Lower lobe of right lung (tissue), 2 donors: ENCODE measurements around the gene SNTG2. TPM values are rescaled to one million over a fixed set of nuclear protein-coding genes. Genes with fewer than 3 reads are reported as not detected.
"Not testable (repeated sequence)": the region's sequence is repeated elsewhere in the genome, so short reads cannot be mapped to it uniquely, and the experiment has no call there.

Experiments
- ATAC-seq, 2 donors: fragments of 200-7000 bp; cut with Tn5 transposase; one replicate each; pipeline ENCODE4 v1.9.1; 2020 to 2022; ENCODE audit warnings: mild to moderate bottlenecking in 2 of 2, moderate library complexity in 2 of 2
- DNase-seq: peaks from one replicate; pipeline ENCODE4 v3.0.0-alpha.2; 2020
- H3K27ac ChIP-seq: fragments of 200-600 bp; one replicate; pipeline ENCODE4 v1.8.0; 2022
- H3K27me3 ChIP-seq: fragments of 200-600 bp; one replicate; pipeline ENCODE4 v1.8.0; 2022; ENCODE audit warnings: low read depth
- H3K36me3 ChIP-seq: fragments of 200-600 bp; one replicate; pipeline ENCODE4 v1.8.0; 2022; ENCODE audit warnings: mild to moderate bottlenecking
- H3K4me1 ChIP-seq: fragments of 200-600 bp; one replicate; pipeline ENCODE4 v1.8.0; 2022
- H3K4me3 ChIP-seq: fragments of 200-600 bp; one replicate; pipeline ENCODE4 v1.8.0; 2022; ENCODE audit warnings: mild to moderate bottlenecking
- H3K9me3 ChIP-seq: fragments of 200-600 bp; one replicate; pipeline ENCODE4 v1.8.0; 2022
- CTCF ChIP-seq: fragments of 200-600 bp; IDR thresholded peaks from one replicate; pipeline ENCODE4 v1.8.0; 2022; ENCODE audit warnings: antibody characterized with exemption, mild to moderate bottlenecking
- intact Hi-C: fragments of 100-400 bp; cut with DNase I; formaldehyde crosslinking; loops from one replicate; pipeline ENCODE4 v1.11.0; 2022
- total RNA-seq: library from RNA; stranded (reverse); fragmentation: NEBNext Ultra II Directional; extraction: Animal tissue kit (Norgen Biotek cat#: 25700); gene quantifications from one replicate; pipeline ENCODE4 v1.2.1, GENCODE V29; 2021
- donor health status: DM: no; HTN: yes; CAD: no; lungs with severe emphysema.

Gene SNTG2
- total RNA-seq, 1 donor from 2014 or later = 1.4 TPM

- ATAC-seq = no peak
- no peaks in the 10 kb centered on the region for H3K27me3 ChIP-seq
- H3K4me3 ChIP-seq = no peak overlapping the region
- no peak for DNase-seq
- H3K36me3 ChIP-seq = no peaks in the 10 kb centered on the region
- TF ChIP-seq CTCF = no peak
- no peaks in the 10 kb centered on the region for H3K4me1 ChIP-seq
- H3K9me3 ChIP-seq = no peaks in the 10 kb centered on the region
- intact Hi-C loops = no loop called here
- H3K27ac ChIP-seq = no peak overlapping the region
Measured at GRCh38 chr2:1405967-1406366, 455.3 kb downstream of the SNTG2 start.

- intact Hi-C loops = no loop called here
- H3K9me3 ChIP-seq = no peaks in the 10 kb centered on the region
- H3K4me1 ChIP-seq = no peaks in the 10 kb centered on the region
- ATAC-seq (no peak), DNase-seq (no peak)
- H3K4me3 ChIP-seq = no peak overlapping the region
- no peaks in the 10 kb centered on the region for H3K27me3 ChIP-seq
- no peak overlapping the region for H3K27ac ChIP-seq
- H3K36me3 ChIP-seq = no peaks in the 10 kb centered on the region
- no peak for TF ChIP-seq CTCF
Measured at GRCh38 chr2:1406434-1406833, 455.8 kb downstream of the SNTG2 start.

- H3K27ac ChIP-seq = no peak overlapping the region
- H3K4me1 ChIP-seq = no peaks in the 10 kb centered on the region
- H3K27me3 ChIP-seq = no peaks in the 10 kb centered on the region
- no peak for TF ChIP-seq CTCF
- intact Hi-C loops = no loop called here
- H3K36me3 ChIP-seq = no peaks in the 10 kb centered on the region
- H3K9me3 ChIP-seq = no peaks in the 10 kb centered on the region
- DNase-seq (no peak), ATAC-seq (no peak)
- no peak overlapping the region for H3K4me3 ChIP-seq
Measured at GRCh38 chr2:1407950-1408675, 457.5 kb downstream of the SNTG2 start.

GRCh38 chr2:1413156-1413710 is 462.6 kb downstream of the SNTG2 start, which contains the start of gene TPO:
TPO (plus strand) TSS chr2:1413463; CDS start chr2:1414409, 946 bp downstream.
- no peak for ATAC-seq
- no peak for DNase-seq
- H3K9me3 ChIP-seq = no peaks in the 10 kb centered on the region
- no peaks in the 10 kb centered on the region for H3K4me1 ChIP-seq
- H3K27me3 ChIP-seq = no peaks in the 10 kb centered on the region
- intact Hi-C loops = no loop called here
- TF ChIP-seq CTCF = no peak
- H3K36me3 ChIP-seq = no peaks in the 10 kb centered on the region
- H3K4me3 ChIP-seq = no peak within 1 kb of the TSS
- H3K27ac ChIP-seq = no peak within 1 kb of the TSS

- intact Hi-C loops = no loop called here
- no peaks in the 10 kb centered on the region for H3K36me3 ChIP-seq
- H3K27ac ChIP-seq = no peak overlapping the region
- H3K9me3 ChIP-seq = no peaks in the 10 kb centered on the region
- DNase-seq (no peak), ATAC-seq (no peak)
- H3K27me3 ChIP-seq = no peaks in the 10 kb centered on the region
- TF ChIP-seq CTCF = no peak
- H3K4me1 ChIP-seq = no peaks in the 10 kb centered on the region
- no peak overlapping the region for H3K4me3 ChIP-seq
Measured at GRCh38 chr2:1414121-1414520, 463.5 kb downstream of the SNTG2 start.

GRCh38 chr2:1414901-1415300 is 464.3 kb downstream of the SNTG2 start:
- H3K9me3 ChIP-seq, H3K27ac ChIP-seq, H3K27me3 ChIP-seq, intact Hi-C loops, DNase-seq, H3K36me3 ChIP-seq, H3K4me1 ChIP-seq, ATAC-seq, H3K4me3 ChIP-seq: not testable (repeated sequence)
